Measurements from ENCODE around the gene USP48. TPM values are rescaled to one million over a fixed set of nuclear protein-coding genes. Genes with fewer than 3 reads are reported as not detected.

Gene USP48
- total and polyA plus RNA-seq, 2 of the 13 experiments (the other 11 are each of a cell fraction or from before 2014, with no cell fraction given): 30.4 to 30.7 TPM

GRCh38 chr1:21670059-21670881 is 112.7 kb downstream of the USP48 start (continued):
- no peak for TF ChIP-seq ZNF816 (CRISPR knock-in tag; IDR thresholded peaks at IDR 0.05; ENCODE audit: borderline replicate concordance)
- TF ChIP-seq KDM3A (CRISPR knock-in tag; IDR thresholded peaks at IDR 0.05; ENCODE audit: low read depth): no peak
- no peak for TF ChIP-seq USF2 (IDR thresholded peaks at IDR 0.05; ENCODE audit: low read depth, low read length)
- TF ChIP-seq USF2 (CRISPR knock-in tag; IDR thresholded peaks at IDR 0.05; ENCODE audit: borderline replicate concordance): no peak
- TF ChIP-seq KLF12 (CRISPR knock-in tag; IDR thresholded peaks at IDR 0.05; ENCODE audit: borderline replicate concordance): no peak
- TF ChIP-seq BCL3 (CRISPR knock-in tag; IDR thresholded peaks at IDR 0.05): no peak
- TF ChIP-seq FOXJ3 (CRISPR knock-in tag; IDR thresholded peaks at IDR 0.05; ENCODE audit: borderline replicate concordance): no peak
- no peak for TF ChIP-seq ATF6 (CRISPR knock-in tag; conservative IDR thresholded peaks at IDR 0.05)
- no peak; the same call in 1 of the 2 replicates for TF ChIP-seq ZBTB26 (CRISPR knock-in tag; IDR thresholded peaks at IDR 0.05; ENCODE audit: borderline replicate concordance)
- 0 out of 2 replicates have a peak, but pooled peaks have one; percentile 14 for TF ChIP-seq AKAP8 (CRISPR knock-in tag; IDR thresholded peaks at IDR 0.05)
- no peak for TF ChIP-seq TIGD3 (CRISPR knock-in tag; IDR thresholded peaks at IDR 0.05; ENCODE audit: borderline replicate concordance)
- TF ChIP-seq GTF3A (CRISPR knock-in tag; conservative IDR thresholded peaks at IDR 0.05): no peak
- no peak for TF ChIP-seq BRD4 (CRISPR knock-in tag; IDR thresholded peaks at IDR 0.05)
- TF ChIP-seq SRSF1 (optimal IDR thresholded peaks at IDR 0.05; ENCODE audit: low read depth, low read length): peak; percentile 57
- TF ChIP-seq SAFB2 (CRISPR knock-in tag; IDR thresholded peaks at IDR 0.05; ENCODE audit: borderline replicate concordance, low read depth): peak; percentile 17; the same call in 1 of the 2 replicates
- TF ChIP-seq HDAC2 (CRISPR knock-in tag; IDR thresholded peaks at IDR 0.05): no peak
- TF ChIP-seq HNRNPH1 (optimal IDR thresholded peaks at IDR 0.05; ENCODE audit: low read depth, low read length): no peak
- TF ChIP-seq SALL1 (CRISPR knock-in tag; IDR thresholded peaks at IDR 0.05): no peak; the same call in 1 of the 2 replicates
